ENCODE results near the gene MX2.

DNA sequence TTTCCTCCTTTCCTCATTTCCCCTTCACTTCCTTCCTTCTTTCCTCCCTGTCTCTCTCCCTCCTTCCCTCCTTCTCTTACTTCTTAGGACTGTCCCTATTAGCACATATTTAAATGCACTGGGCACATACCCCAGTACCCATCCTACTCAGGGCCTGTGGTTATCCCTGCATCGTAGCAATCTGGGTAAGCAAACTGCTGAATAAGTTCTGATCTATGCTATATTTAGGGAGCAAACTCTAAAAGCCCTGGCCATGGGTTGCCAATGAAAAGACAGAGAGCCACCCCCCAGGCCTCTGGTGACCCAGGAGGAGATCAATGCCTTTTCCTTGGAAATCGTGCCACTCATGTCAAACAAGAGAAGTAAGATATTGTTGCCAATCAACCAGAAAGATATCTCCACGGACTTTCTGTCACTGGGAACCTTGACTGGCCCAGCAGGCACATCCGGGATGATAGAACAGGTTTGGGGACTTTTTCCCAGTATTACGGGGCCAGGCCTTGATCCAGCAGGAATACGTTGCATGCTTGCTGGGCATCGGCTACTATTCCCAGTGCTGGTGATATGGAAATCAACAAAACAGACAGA lies 39.8 kb upstream of the MX2 start:
- TF ChIP-seq, protein P1, sequence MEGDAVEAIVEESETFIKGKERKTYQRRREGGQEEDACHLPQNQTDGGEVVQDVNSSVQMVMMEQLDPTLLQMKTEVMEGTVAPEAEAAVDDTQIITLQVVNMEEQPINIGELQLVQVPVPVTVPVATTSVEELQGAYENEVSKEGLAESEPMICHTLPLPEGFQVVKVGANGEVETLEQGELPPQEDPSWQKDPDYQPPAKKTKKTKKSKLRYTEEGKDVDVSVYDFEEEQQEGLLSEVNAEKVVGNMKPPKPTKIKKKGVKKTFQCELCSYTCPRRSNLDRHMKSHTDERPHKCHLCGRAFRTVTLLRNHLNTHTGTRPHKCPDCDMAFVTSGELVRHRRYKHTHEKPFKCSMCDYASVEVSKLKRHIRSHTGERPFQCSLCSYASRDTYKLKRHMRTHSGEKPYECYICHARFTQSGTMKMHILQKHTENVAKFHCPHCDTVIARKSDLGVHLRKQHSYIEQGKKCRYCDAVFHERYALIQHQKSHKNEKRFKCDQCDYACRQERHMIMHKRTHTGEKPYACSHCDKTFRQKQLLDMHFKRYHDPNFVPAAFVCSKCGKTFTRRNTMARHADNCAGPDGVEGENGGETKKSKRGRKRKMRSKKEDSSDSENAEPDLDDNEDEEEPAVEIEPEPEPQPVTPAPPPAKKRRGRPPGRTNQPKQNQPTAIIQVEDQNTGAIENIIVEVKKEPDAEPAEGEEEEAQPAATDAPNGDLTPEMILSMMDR (IDR thresholded peaks at IDR 0.05): no peak
- no peak for TF ChIP-seq POLR2A (IDR thresholded peaks at IDR 0.05)

Data from adrenal gland (tissue), 5 donors.